ENCODE results near the gene WFDC13. TPM values are rescaled to one million over a fixed set of nuclear protein-coding genes. Genes with fewer than 3 reads are reported as not detected.

WFDC13 gene
- total and polyA plus RNA-seq, 2 of the 8 experiments (the other 6 are each of a cell fraction or from before 2014, with no cell fraction given), result not detected

GRCh38 chr20:45701873-45702272 is at the start of gene WFDC13 (continued):
- TF ChIP-seq CHD7 (IDR thresholded peaks at IDR 0.05; ENCODE audit: insufficient replicate concordance, low read length) (no peak), E2F6 (IDR thresholded peaks at IDR 0.05) (no peak), FOSL1 (IDR thresholded peaks at IDR 0.05; ENCODE audit: insufficient read depth, low read depth, low read length) (no peak), MAFK (IDR thresholded peaks at IDR 0.05; ENCODE audit: low read depth, low read length) (no peak), TBP (IDR thresholded peaks at IDR 0.05; ENCODE audit: low read depth, low read length) (no peak), CEBPB (IDR thresholded peaks at IDR 0.05; ENCODE audit: low read depth, low read length) (no peak), NRF1 (IDR thresholded peaks at IDR 0.05; ENCODE audit: low read depth, low read length) (no peak), CREB1 (IDR thresholded peaks at IDR 0.05) (no peak), TCF12 (IDR thresholded peaks at IDR 0.05; ENCODE audit: low read depth, low read length) (no peak), JUND (IDR thresholded peaks at IDR 0.05; ENCODE audit: low read length) (no peak), EP300 (IDR thresholded peaks at IDR 0.05; ENCODE audit: borderline replicate concordance in 1 of 2, low read depth in 2 of 2, low read length in 2 of 2) (no peak), SIN3A (conservative IDR thresholded peaks at IDR 0.05 in 1 of 2, IDR thresholded peaks at IDR 0.05 in 1 of 2; ENCODE audit: low read depth in 1 of 2, low read length in 2 of 2) (no peak)

Data from H1 (cell line).